CD4-positive, alpha-beta memory T cell (primary cell): ENCODE data around the gene LPCAT3. TPM values are rescaled to one million over a fixed set of nuclear protein-coding genes. Genes with fewer than 3 reads are reported as not detected.
A peak's percentile ranks its signal among the peaks of the same experiment; 100 is the strongest.

Source experiments
- CTCF ChIA-PET: fragments of 350-600 bp; sonication (Branson Sonifier 250); formaldehyde crosslinking; loops from one replicate; lab custom pipeline; 2021; ENCODE audit warnings: inconsistent platforms; ENCODE audit not compliant: partially characterized antibody; lab: Charles Lee
- POLR2A ChIA-PET: fragments of 350-600 bp; sonication (Branson Sonifier 250); formaldehyde crosslinking; loops from one replicate; lab custom pipeline; 2021; ENCODE audit not compliant: partially characterized antibody; lab: Charles Lee
- DNase-seq, 5 donors: peaks; one replicate each; pipeline versions ENCODE4 v3.0.0 to v3.0.0-alpha.2; 2020 to 2022; ENCODE audit warnings: mixed read lengths in 1 of 5
- H3K27ac ChIP-seq: one replicate; pipeline ENCODE4 v1.7.0; 2013; ENCODE audit warnings: low read depth, low read length
- H3K27me3 ChIP-seq: 2 replicates; pipeline ENCODE4 v1.7.0; 2013; ENCODE audit warnings: mild to moderate bottlenecking, low read length, moderate library complexity; ENCODE audit not compliant: insufficient read depth
- H3K36me3 ChIP-seq: 2 replicates; pipeline ENCODE4 v1.7.0; 2013; ENCODE audit warnings: mild to moderate bottlenecking, low read length, moderate library complexity; ENCODE audit not compliant: insufficient read depth
- H3K4me1 ChIP-seq: 2 replicates; pipeline ENCODE4 v1.7.0; 2013; ENCODE audit warnings: mild to moderate bottlenecking, low read length, moderate library complexity; ENCODE audit not compliant: insufficient read depth
- H3K4me3 ChIP-seq, 2 donors: one replicate each; pipeline ENCODE4 v1.7.0; 2013; ENCODE audit warnings: low read length in 2 of 2, mild to moderate bottlenecking in 1 of 2
- H3K9me3 ChIP-seq, 2 donors: one replicate each; pipeline ENCODE4 v1.7.0; 2013; ENCODE audit warnings: low read length in 2 of 2, control low read depth in 1 of 2; ENCODE audit not compliant: control insufficient read depth in 1 of 2
- H3K27ac Mint-ChIP-seq, 7 donors: one replicate each; pipeline ENCODE4 v1.8.0; 2020 to 2021; ENCODE audit warnings: mixed read lengths in 7 of 7, mild to moderate bottlenecking in 6 of 7, inconsistent platforms in 3 of 7, moderate library complexity in 3 of 7
- H3K27me3 Mint-ChIP-seq, 2 donors: one replicate each; pipeline ENCODE4 v1.8.0; 2020 to 2021; ENCODE audit warnings: mixed read lengths in 2 of 2
- H3K36me3 Mint-ChIP-seq, 2 donors: one replicate each; pipeline ENCODE4 v1.8.0; 2020 to 2021; ENCODE audit warnings: mixed read lengths in 2 of 2, inconsistent platforms in 1 of 2, mild to moderate bottlenecking in 1 of 2
- H3K4me1 Mint-ChIP-seq, 4 donors: one replicate each; pipeline ENCODE4 v1.8.0; 2020 to 2021; ENCODE audit warnings: mixed read lengths in 4 of 4, mild to moderate bottlenecking in 1 of 4
- H3K4me3 Mint-ChIP-seq, 8 donors: one replicate each; pipeline ENCODE4 v1.8.0; 2020 to 2021; ENCODE audit warnings: mixed read lengths in 8 of 8, mild to moderate bottlenecking in 7 of 8, moderate library complexity in 6 of 8, inconsistent platforms in 3 of 8
- H3K9me3 Mint-ChIP-seq, 8 donors: one replicate each; pipeline ENCODE4 v1.8.0; 2020 to 2021; ENCODE audit warnings: mixed read lengths in 8 of 8, mild to moderate bottlenecking in 5 of 8, inconsistent platforms in 3 of 8, moderate library complexity in 1 of 8
- intact Hi-C: fragments of 100-400 bp; cut with micrococcal nuclease; formaldehyde crosslinking; loops from one replicate; pipeline ENCODE4 v1.15.1; 2023
- polyA plus RNA-seq, 2 donors: library from polyadenylated mRNA; unstranded; fragments of 300-500 nt; fragmentation: Illumina TruSeq; gene quantifications; one replicate each; pipeline ENCODE4 v1.2.3, GENCODE V29; 2021
- total RNA-seq, 2 experiments: library from RNA; stranded (reverse); gene quantifications; one replicate each; pipeline ENCODE4 v1.2.3, GENCODE V29; 2021

Gene LPCAT3
- total and polyA plus RNA-seq, 4 experiments from 2014 or later, result 18.3 to 33.8 (median 23.4) TPM

DNA sequence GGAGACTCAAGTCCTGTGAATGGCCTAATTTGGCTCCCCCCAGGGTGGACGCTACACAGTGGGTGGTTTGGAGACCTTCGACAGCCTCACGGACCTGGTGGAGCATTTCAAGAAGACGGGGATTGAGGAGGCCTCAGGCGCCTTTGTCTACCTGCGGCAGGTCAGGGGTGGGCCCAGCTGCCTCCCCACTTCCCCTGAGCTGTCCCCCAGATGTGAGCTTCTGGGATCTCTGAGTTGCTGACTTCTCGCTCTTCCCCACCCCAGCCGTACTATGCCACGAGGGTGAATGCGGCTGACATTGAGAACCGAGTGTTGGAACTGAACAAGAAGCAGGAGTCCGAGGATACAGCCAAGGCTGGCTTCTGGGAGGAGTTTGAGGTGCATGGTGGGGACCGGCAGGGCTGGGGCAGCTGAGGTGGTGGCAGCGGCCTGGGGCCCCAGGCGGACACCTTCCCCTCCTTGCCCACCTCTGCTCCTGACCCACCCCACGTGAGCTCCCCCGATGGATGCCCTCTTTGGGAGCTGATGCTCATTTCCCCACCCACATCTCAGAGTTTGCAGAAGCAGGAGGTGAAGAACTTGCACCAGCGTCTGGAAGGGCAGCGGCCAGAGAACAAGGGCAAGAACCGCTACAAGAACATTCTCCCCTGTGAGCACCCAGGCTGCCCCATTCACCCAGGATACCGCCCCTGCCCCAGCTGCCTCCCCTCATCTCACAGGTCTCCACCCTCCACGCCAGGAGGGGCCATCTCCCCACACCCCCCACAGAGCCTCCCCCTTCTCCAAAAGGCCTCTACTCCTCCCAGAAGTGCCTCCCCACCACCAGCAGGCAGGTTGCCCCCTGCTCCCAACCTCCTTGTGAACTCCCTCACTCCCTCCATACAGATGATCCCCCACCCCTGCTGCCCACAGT, 62.9 kb downstream of the LPCAT3 start:
- H3K36me3 Mint-ChIP-seq, result peaks cover 38 to 75% of the 10 kb centered on the region in 2 donors
- ChIA-PET CTCF (interaction anchor here (1.1 to 13.5 kb wide), 5 partner anchors 8 to 31 kb away, joined by 3 to 774 read pairs (median 5); partner anchors contain the start of genes C12orf57, PTPN6 and RNU7-1), POLR2A (interaction anchor here (1.3 to 22.1 kb wide), 4 partner anchors 5 to 104 kb away, joined by 4 to 1807 read pairs (median 907); partner anchors contain the start of genes C12orf57, CDCA3, PTPN6 and RNU7-1)
- peak overlapping the region in 7 of 8 donors; percentile 94 to 100 (median 98) for H3K4me3 Mint-ChIP-seq
- Histone ChIP-seq H3K27ac (peak overlapping the region; percentile 96), H3K9me3 (no peaks in the 10 kb centered on the region), H3K27me3 (no peaks in the 10 kb centered on the region), H3K36me3 (peaks cover 39% of the 10 kb centered on the region), H3K4me1 (peaks cover 81% of the 10 kb centered on the region), H3K4me3 (peak overlapping the region in 1 of 2 donors; percentile 82)
- DNase-seq, result peak in 1 of 5 donors; percentile 35
- H3K9me3 Mint-ChIP-seq, result peaks cover 0 to 2% (median 0%) of the 10 kb centered on the region in 8 donors
- peaks cover 56 to 97% (median 63%) of the 10 kb centered on the region in 4 donors for H3K4me1 Mint-ChIP-seq
- peaks cover 0 to 3% of the 10 kb centered on the region in 2 donors for H3K27me3 Mint-ChIP-seq
- intact Hi-C loops, result no loop called here
- H3K27ac Mint-ChIP-seq, result peak overlapping the region; percentile 89 to 99 (median 96)

GRCh38 chr12:6954316-6955107, 63.8 kb downstream of the LPCAT3 start:
- Mint-ChIP-seq H3K4me3 (peak overlapping the region; percentile 94 to 100 (median 98)), H3K36me3 (peaks cover 38 to 75% of the 10 kb centered on the region in 2 donors), H3K4me1 (peaks cover 62 to 97% (median 66%) of the 10 kb centered on the region in 4 donors), H3K27me3 (peaks cover 0 to 3% of the 10 kb centered on the region in 2 donors), H3K27ac (peak overlapping the region; percentile 89 to 98 (median 96)), H3K9me3 (peaks cover 0 to 2% (median 0%) of the 10 kb centered on the region in 8 donors)
- H3K27me3 ChIP-seq, result no peaks in the 10 kb centered on the region
- ChIA-PET POLR2A (interaction anchor here (1.3 to 22.1 kb wide), 4 partner anchors 6 to 103 kb away, joined by 4 to 1807 read pairs (median 907); partner anchors contain the start of genes C12orf57, CDCA3, PTPN6 and RNU7-1), CTCF (interaction anchor here (1.1 to 13.5 kb wide), 5 partner anchors 9 to 31 kb away, joined by 3 to 774 read pairs (median 5); partner anchors contain the start of genes C12orf57, PTPN6 and RNU7-1)
- H3K4me3 ChIP-seq, result peak overlapping the region; percentile 81 to 82
- no peaks in the 10 kb centered on the region for H3K9me3 ChIP-seq
- peaks cover 81% of the 10 kb centered on the region for H3K4me1 ChIP-seq
- H3K36me3 ChIP-seq, result peaks cover 35% of the 10 kb centered on the region
- DNase-seq, result peak in 1 of 5 donors; percentile 35
- intact Hi-C loops, result no loop called here
- peak overlapping the region; percentile 96 for H3K27ac ChIP-seq

GRCh38 chr12:6953442-6954315, 64.6 kb downstream of the LPCAT3 start:
- intact Hi-C loops, result loop anchor here (1.0 kb wide), 1 partner anchor 8 kb away; no protein-coding TSS in a partner anchor
- peak; percentile 72 to 95 (median 78) for DNase-seq
- CTCF ChIA-PET, result interaction anchor here (1.3 to 18.5 kb wide), 6 partner anchors 7 to 13 kb away, joined by 3 to 774 read pairs (median 17); partner anchors contain the start of genes C12orf57, PTPN6 and RNU7-1
- Mint-ChIP-seq H3K36me3 (peaks cover 31 to 67% of the 10 kb centered on the region in 2 donors), H3K27ac (peak overlapping the region; percentile 89 to 98 (median 96)), H3K4me1 (peaks cover 62 to 97% (median 66%) of the 10 kb centered on the region in 4 donors), H3K4me3 (peak overlapping the region; percentile 94 to 100 (median 98)), H3K9me3 (peaks cover 0 to 2% (median 0%) of the 10 kb centered on the region in 8 donors), H3K27me3 (peaks cover 0 to 3% of the 10 kb centered on the region in 2 donors)
- H3K27me3 ChIP-seq, result no peaks in the 10 kb centered on the region
- H3K27ac ChIP-seq, result peak overlapping the region; percentile 96
- POLR2A ChIA-PET, result interaction anchor here (1.1 to 22.1 kb wide), 10 partner anchors 7 to 162 kb away, joined by 3 to 1807 read pairs (median 30); partner anchors contain the start of genes ATN1, C12orf57, EMG1 and PHB2
- peaks cover 35% of the 10 kb centered on the region for H3K36me3 ChIP-seq
- H3K9me3 ChIP-seq, result no peaks in the 10 kb centered on the region
- peaks cover 81% of the 10 kb centered on the region for H3K4me1 ChIP-seq
- peak overlapping the region; percentile 81 to 82 for H3K4me3 ChIP-seq

GRCh38 chr12:6952863-6953441, 65.3 kb downstream of the LPCAT3 start:
- peak in 1 of 5 donors; percentile 42 for DNase-seq
- intact Hi-C loops, result loop anchor here (1.0 kb wide), 1 partner anchor 8 kb away; no protein-coding TSS in a partner anchor
- Mint-ChIP-seq H3K36me3 (peaks cover 25 to 60% of the 10 kb centered on the region in 2 donors), H3K27me3 (peaks cover 0 to 3% of the 10 kb centered on the region in 2 donors), H3K4me3 (peak overlapping the region; percentile 94 to 100 (median 98)), H3K27ac (peak overlapping the region; percentile 89 to 98 (median 96)), H3K4me1 (peaks cover 59 to 97% (median 65%) of the 10 kb centered on the region in 4 donors), H3K9me3 (peaks cover 0 to 3% (median 0%) of the 10 kb centered on the region in 8 donors)
- CTCF ChIA-PET, result interaction anchor here (2.2 to 18.5 kb wide), 3 partner anchors 7 to 80 kb away, joined by 8 to 774 read pairs (median 22); partner anchors contain the start of genes C12orf57, RNU7-1 and SPSB2
- Histone ChIP-seq H3K9me3 (no peaks in the 10 kb centered on the region), H3K27me3 (no peaks in the 10 kb centered on the region), H3K27ac (peak overlapping the region; percentile 96), H3K4me1 (peaks cover 81% of the 10 kb centered on the region), H3K36me3 (peaks cover 33% of the 10 kb centered on the region), H3K4me3 (peak overlapping the region; percentile 81 to 82)
- POLR2A ChIA-PET, result interaction anchor here (1.1 to 22.1 kb wide), 10 partner anchors 7 to 161 kb away, joined by 3 to 1807 read pairs (median 8); partner anchors contain the start of genes ATN1, C12orf57, EMG1 and PHB2

DNA sequence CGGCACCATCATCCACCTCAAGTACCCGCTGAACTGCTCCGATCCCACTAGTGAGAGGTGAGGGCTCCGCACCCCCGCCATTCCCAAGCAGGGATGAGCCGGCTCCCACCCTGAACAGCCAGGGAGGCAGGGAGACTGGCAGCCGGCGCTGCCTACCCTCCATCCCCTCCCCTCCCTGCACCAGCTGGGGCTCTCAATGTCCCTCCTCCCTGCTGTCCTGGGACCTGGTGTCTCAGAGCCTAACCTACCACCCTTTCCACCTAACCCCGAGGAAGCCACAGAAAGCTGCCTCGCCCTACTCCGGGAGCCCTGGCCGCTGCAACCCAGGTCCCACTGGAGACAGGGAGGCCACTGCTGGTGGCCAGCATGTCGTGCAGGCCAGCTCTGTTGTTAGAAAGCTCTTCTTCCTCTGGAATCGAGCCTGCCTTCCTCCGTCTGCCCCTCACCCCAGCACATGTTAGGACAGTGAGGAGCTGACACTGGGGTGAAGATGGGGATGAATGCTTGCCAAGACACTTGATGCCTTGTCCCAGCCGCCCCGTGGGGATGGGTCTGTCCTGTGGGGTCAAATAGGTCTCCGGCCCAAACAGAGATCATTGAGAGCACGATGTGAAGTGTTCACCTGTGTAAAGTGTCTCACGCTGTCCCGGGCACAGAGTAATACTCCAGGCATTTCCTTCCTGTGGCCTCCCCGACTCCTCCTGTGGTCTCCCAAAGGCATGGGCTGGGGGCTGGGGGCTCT, 66.0 kb downstream of the LPCAT3 start:
- Histone ChIP-seq H3K4me3 (peak overlapping the region; percentile 81 to 82), H3K27me3 (no peaks in the 10 kb centered on the region), H3K27ac (peak overlapping the region; percentile 96), H3K36me3 (peaks cover 26% of the 10 kb centered on the region), H3K9me3 (no peaks in the 10 kb centered on the region), H3K4me1 (peaks cover 81% of the 10 kb centered on the region)
- ChIA-PET CTCF (interaction anchor here (2.2 to 18.5 kb wide), 3 partner anchors 8 to 80 kb away, joined by 8 to 774 read pairs (median 22); partner anchors contain the start of genes C12orf57, RNU7-1 and SPSB2), POLR2A (interaction anchor here (1.1 to 22.1 kb wide), 10 partner anchors 8 to 161 kb away, joined by 3 to 1807 read pairs (median 8); partner anchors contain the start of genes ATN1, C12orf57, EMG1 and PHB2)
- intact Hi-C loops, result no loop called here
- peaks cover 58 to 97% (median 65%) of the 10 kb centered on the region in 4 donors for H3K4me1 Mint-ChIP-seq
- H3K36me3 Mint-ChIP-seq, result peaks cover 25 to 55% of the 10 kb centered on the region in 2 donors
- H3K27ac Mint-ChIP-seq, result peak overlapping the region; percentile 89 to 99 (median 96)
- peak overlapping the region; percentile 94 to 100 (median 98) for H3K4me3 Mint-ChIP-seq
- peaks cover 0 to 3% of the 10 kb centered on the region in 2 donors for H3K27me3 Mint-ChIP-seq
- DNase-seq, result peak in 2 of 5 donors; percentile 30 to 47
- peaks cover 0 to 3% (median 0%) of the 10 kb centered on the region in 8 donors for H3K9me3 Mint-ChIP-seq
